CD14-positive monocyte (primary cell): ENCODE data around the gene ADAMTSL3. TPM values are rescaled to one million over a fixed set of nuclear protein-coding genes. Genes with fewer than 3 reads are reported as not detected.

Experiments
- DNase-seq, 3 donors: peaks; one replicate each; pipeline ENCODE4 v3.0.0-alpha.2; 2011 to 2022
- H2AFZ ChIP-seq: 2 replicates; pipeline ENCODE4 v1.6.0; 2012; ENCODE audit warnings: mild to moderate bottlenecking, low read depth, low read length, inconsistent platforms; ENCODE audit not compliant: insufficient read depth, poor library complexity, severe bottlenecking
- H3K27ac ChIP-seq, 2 donors: 1 replicate in 1 of 2; 2 replicates in 1 of 2; pipeline ENCODE4 v1.5.1; 2012 to 2013; ENCODE audit warnings: low read length in 2 of 2, control low read depth in 1 of 2, inconsistent platforms in 1 of 2, low read depth in 1 of 2, mild to moderate bottlenecking in 1 of 2
- H3K27me3 ChIP-seq, 2 donors: one replicate each; pipeline versions ENCODE4 v1.6.0 to v1.6.1; 2011 to 2013; ENCODE audit warnings: low read length in 2 of 2; ENCODE audit not compliant: control insufficient read depth in 2 of 2, insufficient read depth in 2 of 2
- H3K36me3 ChIP-seq, 2 donors: replicated peaks in 1 of 2; 1 replicate in 1 of 2; 2 replicates in 1 of 2; pipeline versions ENCODE4 v1.5.1 to v1.6.1; 2012 to 2013; ENCODE audit warnings: low read length in 2 of 2, control low read depth in 1 of 2, inconsistent platforms in 1 of 2, mild to moderate bottlenecking in 1 of 2; ENCODE audit not compliant: insufficient read depth in 2 of 2, control insufficient read depth in 1 of 2
- H3K4me1 ChIP-seq, 2 donors: 1 replicate in 1 of 2; 2 replicates in 1 of 2; pipeline versions ENCODE4 v1.5.1 to v1.6.1; 2012 to 2013; ENCODE audit warnings: low read length in 2 of 2, control low read depth in 1 of 2, inconsistent platforms in 1 of 2, mild to moderate bottlenecking in 1 of 2, moderate library complexity in 1 of 2; ENCODE audit not compliant: insufficient read depth in 2 of 2, control insufficient read depth in 1 of 2
- H3K4me2 ChIP-seq: replicated peaks from 2 replicates; pipeline ENCODE3; 2012; ENCODE audit warnings: low read length, moderate library complexity, mild to moderate bottlenecking; ENCODE audit not compliant: poor library complexity, severe bottlenecking; ENCODE audit errors: extremely low read depth
- H3K4me3 ChIP-seq, 3 experiments: fragments of 200-600 bp in 1 of 3; sonication (generic) in 1 of 3; replicated peaks in 1 of 3; 1 replicate in 2 of 3; 2 replicates in 1 of 3; pipeline ENCODE4 v1.5.1; 2011 to 2013; ENCODE audit warnings: low read length in 3 of 3, mild to moderate bottlenecking in 3 of 3, control low read depth in 2 of 3, low read depth in 2 of 3, inconsistent platforms in 1 of 3, moderate library complexity in 1 of 3
- H3K79me2 ChIP-seq: 2 replicates; pipeline ENCODE4 v1.6.0; 2012; ENCODE audit warnings: mild to moderate bottlenecking, control low read depth, inconsistent platforms, low read length, moderate library complexity; ENCODE audit not compliant: insufficient read depth
- H3K9ac ChIP-seq: 2 replicates; pipeline ENCODE4 v1.6.0; 2017; ENCODE audit warnings: low read length, mild to moderate bottlenecking; ENCODE audit not compliant: insufficient read depth, poor library complexity, severe bottlenecking
- H3K9me3 ChIP-seq, 2 donors: replicated peaks in 1 of 2; 1 replicate in 1 of 2; 2 replicates in 1 of 2; pipeline versions ENCODE4 v1.5.1 to v1.6.1; 2012 to 2013; ENCODE audit warnings: low read length in 2 of 2, control low read depth in 1 of 2; ENCODE audit not compliant: control insufficient read depth in 1 of 2, insufficient read depth in 1 of 2
- H4K20me1 ChIP-seq: 2 replicates; pipeline ENCODE4 v1.6.0; 2012; ENCODE audit warnings: mild to moderate bottlenecking, low read length, control low read depth, moderate library complexity; ENCODE audit not compliant: insufficient read depth
- H3K27ac Mint-ChIP-seq, 7 donors: one replicate each; pipeline ENCODE4 v1.8.0; 2020; ENCODE audit warnings: mild to moderate bottlenecking in 7 of 7, mixed read lengths in 7 of 7, moderate library complexity in 6 of 7, inconsistent platforms in 2 of 7
- H3K27me3 Mint-ChIP-seq, 3 donors: one replicate each; pipeline ENCODE4 v1.8.0; 2021 to 2022; ENCODE audit warnings: low read depth in 3 of 3, mild to moderate bottlenecking in 3 of 3, mixed read lengths in 3 of 3, moderate library complexity in 3 of 3, inconsistent platforms in 1 of 3
- H3K36me3 Mint-ChIP-seq, 2 donors: one replicate each; pipeline ENCODE4 v1.8.0; 2020; ENCODE audit warnings: mixed read lengths in 2 of 2, inconsistent platforms in 1 of 2, mild to moderate bottlenecking in 1 of 2
- H3K4me1 Mint-ChIP-seq: one replicate; pipeline ENCODE4 v1.8.0; 2020; ENCODE audit warnings: mild to moderate bottlenecking, mixed read lengths
- H3K4me3 Mint-ChIP-seq, 2 donors: one replicate each; pipeline ENCODE4 v1.8.0; 2020; ENCODE audit warnings: mild to moderate bottlenecking in 2 of 2, mixed read lengths in 2 of 2, moderate library complexity in 1 of 2
- H3K9me3 Mint-ChIP-seq, 7 donors: one replicate each; pipeline ENCODE4 v1.8.0; 2020 to 2022; ENCODE audit warnings: mixed read lengths in 7 of 7, mild to moderate bottlenecking in 6 of 7, moderate library complexity in 6 of 7, inconsistent platforms in 2 of 7
- WGBS: methylation state at CpG from one replicate; pipeline ENCODE4 v1.1.5; 2013; ENCODE audit warnings: missing lambda C conversion rate; ENCODE audit not compliant: insufficient coverage; 5-methylcytosine and 5-hydroxymethylcytosine counted together
- intact Hi-C, 2 donors: fragments of 100-400 bp; cut with micrococcal nuclease; formaldehyde crosslinking; loops; one replicate each; pipeline versions ENCODE4 v1.15.0 to v1.15.1; 2023
- polyA plus RNA-seq, 3 donors: library from polyadenylated mRNA; depleted of rRNA in 1 of 3; unstranded in 2 of 3; stranded (reverse) in 1 of 3; fragments of 300-500 nt in 2 of 3; fragments of >200 nt in 1 of 3; fragmentation: Illumina TruSeq in 2 of 3; gene quantifications; 1 replicate in 2 of 3; 2 replicates in 1 of 3; pipeline ENCODE4 v1.2.3, GENCODE V29; 2012 to 2021
- TF ChIP-seq, protein P1 (sequence below): fragments of 200-600 bp; IDR thresholded peaks from one replicate; pipeline ENCODE4 v1.8.0; 2022; ENCODE audit warnings: antibody characterized with exemption, mild to moderate bottlenecking

The ADAMTSL3 gene
- polyA plus RNA-seq, 3 donors: not detected

DNA sequence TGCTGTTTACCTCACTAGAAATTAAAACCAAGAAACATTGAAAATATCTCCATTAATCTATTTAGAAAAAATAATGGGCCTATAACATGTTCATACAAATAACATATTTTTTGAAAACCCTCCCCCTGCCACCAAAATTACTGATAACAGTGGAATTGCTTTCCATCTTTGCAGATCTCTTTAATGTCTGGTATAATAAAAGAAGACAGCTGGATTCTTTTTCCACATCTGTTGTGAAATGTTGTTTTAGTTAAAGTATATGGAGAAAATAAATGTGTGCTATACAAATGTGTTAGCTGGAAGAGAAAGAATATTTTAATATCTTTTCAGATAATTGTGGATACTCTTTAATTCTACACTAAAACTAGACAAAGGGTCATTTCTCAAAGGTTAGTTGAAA, 330.7 kb downstream of the ADAMTSL3 start:
- DNase-seq: no peak
- Mint-ChIP-seq H3K9me3 (peaks cover 0 to 3% (median 0%) of the 10 kb centered on the region in 7 donors), H3K27me3 (peaks cover 0 to 4% (median 2%) of the 10 kb centered on the region in 3 donors), H3K36me3 (no peaks in the 10 kb centered on the region), H3K4me1 (no peaks in the 10 kb centered on the region), H3K4me3 (no peak overlapping the region), H3K27ac (no peak overlapping the region)
- Histone ChIP-seq H3K4me2 (no peak overlapping the region), H2AFZ (no peak overlapping the region), H3K9ac (no peak overlapping the region), H3K9me3 (no peaks in the 10 kb centered on the region), H3K36me3 (no peaks in the 10 kb centered on the region), H3K79me2 (no peaks in the 10 kb centered on the region), H3K27me3 (no peaks in the 10 kb centered on the region), H3K4me1 (no peaks in the 10 kb centered on the region), H3K4me3 (no peak overlapping the region), H4K20me1 (no peaks in the 10 kb centered on the region), H3K27ac (no peak overlapping the region)
- intact Hi-C loops: no loop called here
- TF ChIP-seq, protein P1, sequence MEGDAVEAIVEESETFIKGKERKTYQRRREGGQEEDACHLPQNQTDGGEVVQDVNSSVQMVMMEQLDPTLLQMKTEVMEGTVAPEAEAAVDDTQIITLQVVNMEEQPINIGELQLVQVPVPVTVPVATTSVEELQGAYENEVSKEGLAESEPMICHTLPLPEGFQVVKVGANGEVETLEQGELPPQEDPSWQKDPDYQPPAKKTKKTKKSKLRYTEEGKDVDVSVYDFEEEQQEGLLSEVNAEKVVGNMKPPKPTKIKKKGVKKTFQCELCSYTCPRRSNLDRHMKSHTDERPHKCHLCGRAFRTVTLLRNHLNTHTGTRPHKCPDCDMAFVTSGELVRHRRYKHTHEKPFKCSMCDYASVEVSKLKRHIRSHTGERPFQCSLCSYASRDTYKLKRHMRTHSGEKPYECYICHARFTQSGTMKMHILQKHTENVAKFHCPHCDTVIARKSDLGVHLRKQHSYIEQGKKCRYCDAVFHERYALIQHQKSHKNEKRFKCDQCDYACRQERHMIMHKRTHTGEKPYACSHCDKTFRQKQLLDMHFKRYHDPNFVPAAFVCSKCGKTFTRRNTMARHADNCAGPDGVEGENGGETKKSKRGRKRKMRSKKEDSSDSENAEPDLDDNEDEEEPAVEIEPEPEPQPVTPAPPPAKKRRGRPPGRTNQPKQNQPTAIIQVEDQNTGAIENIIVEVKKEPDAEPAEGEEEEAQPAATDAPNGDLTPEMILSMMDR: no peak

- Histone ChIP-seq H3K4me1 (no peaks in the 10 kb centered on the region), H3K27ac (no peak overlapping the region), H3K36me3 (no peaks in the 10 kb centered on the region), H3K27me3 (no peaks in the 10 kb centered on the region), H3K79me2 (no peaks in the 10 kb centered on the region), H4K20me1 (no peaks in the 10 kb centered on the region), H3K9ac (no peak overlapping the region), H2AFZ (no peak overlapping the region), H3K4me3 (no peak overlapping the region), H3K9me3 (no peaks in the 10 kb centered on the region), H3K4me2 (no peak overlapping the region)
- Mint-ChIP-seq H3K4me3 (no peak overlapping the region), H3K27ac (no peak overlapping the region), H3K36me3 (no peaks in the 10 kb centered on the region), H3K9me3 (peaks cover 0 to 1% (median 0%) of the 10 kb centered on the region in 7 donors), H3K27me3 (peaks cover 0 to 9% (median 0%) of the 10 kb centered on the region in 3 donors), H3K4me1 (no peaks in the 10 kb centered on the region)
- intact Hi-C loops: no loop called here
- TF ChIP-seq, protein P1: no peak
- no peak for DNase-seq
- 90% methylated on average over 4 of the region's 5 CpGs for WGBS
These were observed 337.2 kb downstream of the ADAMTSL3 start for GRCh38 chr15:83991163-83991562.
